ENCODE data around the gene GABARAPL1. TPM values are rescaled to one million over a fixed set of nuclear protein-coding genes. Genes with fewer than 3 reads are reported as not detected.

Gene GABARAPL1
- total RNA-seq, 1 experiment from 2014 or later: 24.1 TPM

DNA sequence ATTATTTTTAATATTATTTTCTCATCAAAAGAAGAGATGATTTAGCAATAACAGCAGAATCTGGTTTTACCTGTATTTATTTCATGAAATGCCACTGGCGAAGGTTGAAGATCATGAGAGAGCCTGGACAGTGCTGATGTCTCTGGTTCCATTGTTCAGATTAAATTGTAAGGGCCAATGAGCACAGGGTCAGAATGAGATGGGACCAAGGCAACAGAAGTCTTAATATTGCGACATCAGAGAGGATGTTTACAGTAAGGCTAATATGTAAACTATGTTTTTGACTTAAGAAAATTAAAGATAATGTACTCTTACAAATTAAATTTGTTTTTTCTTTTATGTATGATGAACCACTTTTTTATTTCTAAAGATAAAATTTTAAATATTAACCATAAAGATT lies 59.8 kb downstream of the GABARAPL1 start:
- intact Hi-C loops (cut with micrococcal nuclease; ENCODE audit: unreplicated experiment): no loop called here
- TF ChIP-seq, protein P1, sequence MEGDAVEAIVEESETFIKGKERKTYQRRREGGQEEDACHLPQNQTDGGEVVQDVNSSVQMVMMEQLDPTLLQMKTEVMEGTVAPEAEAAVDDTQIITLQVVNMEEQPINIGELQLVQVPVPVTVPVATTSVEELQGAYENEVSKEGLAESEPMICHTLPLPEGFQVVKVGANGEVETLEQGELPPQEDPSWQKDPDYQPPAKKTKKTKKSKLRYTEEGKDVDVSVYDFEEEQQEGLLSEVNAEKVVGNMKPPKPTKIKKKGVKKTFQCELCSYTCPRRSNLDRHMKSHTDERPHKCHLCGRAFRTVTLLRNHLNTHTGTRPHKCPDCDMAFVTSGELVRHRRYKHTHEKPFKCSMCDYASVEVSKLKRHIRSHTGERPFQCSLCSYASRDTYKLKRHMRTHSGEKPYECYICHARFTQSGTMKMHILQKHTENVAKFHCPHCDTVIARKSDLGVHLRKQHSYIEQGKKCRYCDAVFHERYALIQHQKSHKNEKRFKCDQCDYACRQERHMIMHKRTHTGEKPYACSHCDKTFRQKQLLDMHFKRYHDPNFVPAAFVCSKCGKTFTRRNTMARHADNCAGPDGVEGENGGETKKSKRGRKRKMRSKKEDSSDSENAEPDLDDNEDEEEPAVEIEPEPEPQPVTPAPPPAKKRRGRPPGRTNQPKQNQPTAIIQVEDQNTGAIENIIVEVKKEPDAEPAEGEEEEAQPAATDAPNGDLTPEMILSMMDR (IDR thresholded peaks at IDR 0.05): no peak
- POLR2A ChIA-PET: no interaction called here
- ATAC-seq (no peak), DNase-seq (ENCODE audit: low read depth, low spot score) (no peak)
- in situ Hi-C loops (cut with HindIII; ENCODE audit: low pct_unique_long_range_greater_than_20kb, low sequenced_read_pairs): no loop called here
- Histone ChIP-seq H3K4me1 (ENCODE audit: control insufficient read depth, insufficient read depth, low read length) (no peaks in the 10 kb centered on the region), H3K27me3 (ENCODE audit: control insufficient read depth, insufficient read depth, low read length) (no peaks in the 10 kb centered on the region), H3K9me3 (ENCODE audit: control insufficient read depth, insufficient read depth, low read depth, low read length) (no peaks in the 10 kb centered on the region), H3K4me3 (ENCODE audit: low read depth in 2 of 2, low read length in 2 of 2) (no peak overlapping the region), H3K27ac (ENCODE audit: low read length) (no peak overlapping the region), H3K36me3 (ENCODE audit: control insufficient read depth, insufficient read depth, low read length) (no peaks in the 10 kb centered on the region)
- BruUV-seq (replicated peaks): no TSS peak
- CTCF ChIA-PET: no interaction called here

Other genes starting within 250 kb of the GABARAPL1 start
- gene CLEC12A, start 241.5 kb upstream of the GABARAPL1 start, total RNA-seq (2021; ENCODE audit: unreplicated experiment): not detected
- not detected for gene CLEC1B, start 213.8 kb upstream of the GABARAPL1 start, total RNA-seq (2021; ENCODE audit: unreplicated experiment)
- not detected for gene CLEC12B, start 202.2 kb upstream of the GABARAPL1 start, total RNA-seq (2021; ENCODE audit: unreplicated experiment)
- not detected for gene CLEC9A, start 182.2 kb upstream of the GABARAPL1 start, total RNA-seq (2021; ENCODE audit: unreplicated experiment)
- 0.41 TPM for gene CLEC1A, start 113.9 kb upstream of the GABARAPL1 start, total RNA-seq (2021; ENCODE audit: unreplicated experiment)
- gene CLEC7A, start 82.7 kb upstream of the GABARAPL1 start, total RNA-seq (2021; ENCODE audit: unreplicated experiment): not detected
- 0.74 TPM for gene OLR1, start 40.7 kb upstream of the GABARAPL1 start, total RNA-seq (2021; ENCODE audit: unreplicated experiment)
- gene TMEM52B, start 33.8 kb upstream of the GABARAPL1 start, total RNA-seq (2021; ENCODE audit: unreplicated experiment): not detected
- not detected for gene KLRD1, start 95.0 kb downstream of the GABARAPL1 start, total RNA-seq (2021; ENCODE audit: unreplicated experiment)
- 0.95 TPM for gene KLRK1, start 177.2 kb downstream of the GABARAPL1 start, total RNA-seq (2021; ENCODE audit: unreplicated experiment)
- gene KLRC4, start 196.9 kb downstream of the GABARAPL1 start, total RNA-seq (2021; ENCODE audit: unreplicated experiment): 1.4 TPM
- 0.74 TPM for gene KLRC3, start 207.7 kb downstream of the GABARAPL1 start, total RNA-seq (2021; ENCODE audit: unreplicated experiment)
- not detected for gene KLRC2, start 223.1 kb downstream of the GABARAPL1 start, total RNA-seq (2021; ENCODE audit: unreplicated experiment)
- not detected for gene KLRC1, start 240.5 kb downstream of the GABARAPL1 start, total RNA-seq (2021; ENCODE audit: unreplicated experiment)

Data from Panc1 (cell line).